GM13976 (cell line): ENCODE data around the gene TET1.
"Not testable (repeated sequence)": the region's sequence is repeated elsewhere in the genome, so short reads cannot be mapped to it uniquely, and the experiment has no call there.

Experiments
- DNase-seq: peaks from one replicate; pipeline ENCODE4 v3.0.0; 2012; ENCODE audit warnings: low spot score
- in situ Hi-C: fragments of 300-500 bp; cut with MboI; formaldehyde crosslinking; loops from one replicate; pipeline ENCODE4 v1.12.0; 2022; ENCODE audit warnings: low sequenced_read_pairs, mixed read lengths, inconsistent platforms; ENCODE audit not compliant: unreplicated experiment
- TF ChIP-seq, protein P1 (sequence below): IDR thresholded peaks from 2 replicates; pipeline ENCODE4 v1.5.1; 2012; ENCODE audit warnings: borderline replicate concordance, mild to moderate bottlenecking; ENCODE audit not compliant: insufficient read depth; ENCODE audit errors: extremely low read depth, missing control alignments, control extremely low read depth

The TET1 gene

DNA sequence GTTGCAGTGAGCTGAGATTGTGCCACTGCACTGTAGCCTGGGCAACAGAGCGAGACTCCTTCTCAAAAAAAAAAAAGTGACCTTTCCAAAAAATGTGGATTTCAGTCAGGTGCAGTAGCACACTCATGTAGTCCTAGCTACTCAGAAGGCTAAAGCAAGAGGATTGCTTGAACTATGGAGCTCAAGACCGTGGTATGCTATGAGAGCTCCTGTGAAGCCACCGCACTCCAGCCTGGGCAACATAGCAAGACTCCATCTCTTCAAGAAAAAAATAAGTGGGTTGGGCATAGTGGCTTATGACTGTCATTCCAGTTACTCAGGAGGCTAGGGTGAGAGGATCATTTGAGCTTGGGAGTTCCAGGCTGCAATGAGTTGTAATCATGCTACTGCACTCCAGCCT is 51.1 kb downstream of the TET1 start:
- in situ Hi-C loops = no loop called here
- no peak for DNase-seq
- TF ChIP-seq, protein P1, sequence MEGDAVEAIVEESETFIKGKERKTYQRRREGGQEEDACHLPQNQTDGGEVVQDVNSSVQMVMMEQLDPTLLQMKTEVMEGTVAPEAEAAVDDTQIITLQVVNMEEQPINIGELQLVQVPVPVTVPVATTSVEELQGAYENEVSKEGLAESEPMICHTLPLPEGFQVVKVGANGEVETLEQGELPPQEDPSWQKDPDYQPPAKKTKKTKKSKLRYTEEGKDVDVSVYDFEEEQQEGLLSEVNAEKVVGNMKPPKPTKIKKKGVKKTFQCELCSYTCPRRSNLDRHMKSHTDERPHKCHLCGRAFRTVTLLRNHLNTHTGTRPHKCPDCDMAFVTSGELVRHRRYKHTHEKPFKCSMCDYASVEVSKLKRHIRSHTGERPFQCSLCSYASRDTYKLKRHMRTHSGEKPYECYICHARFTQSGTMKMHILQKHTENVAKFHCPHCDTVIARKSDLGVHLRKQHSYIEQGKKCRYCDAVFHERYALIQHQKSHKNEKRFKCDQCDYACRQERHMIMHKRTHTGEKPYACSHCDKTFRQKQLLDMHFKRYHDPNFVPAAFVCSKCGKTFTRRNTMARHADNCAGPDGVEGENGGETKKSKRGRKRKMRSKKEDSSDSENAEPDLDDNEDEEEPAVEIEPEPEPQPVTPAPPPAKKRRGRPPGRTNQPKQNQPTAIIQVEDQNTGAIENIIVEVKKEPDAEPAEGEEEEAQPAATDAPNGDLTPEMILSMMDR = no peak

DNA sequence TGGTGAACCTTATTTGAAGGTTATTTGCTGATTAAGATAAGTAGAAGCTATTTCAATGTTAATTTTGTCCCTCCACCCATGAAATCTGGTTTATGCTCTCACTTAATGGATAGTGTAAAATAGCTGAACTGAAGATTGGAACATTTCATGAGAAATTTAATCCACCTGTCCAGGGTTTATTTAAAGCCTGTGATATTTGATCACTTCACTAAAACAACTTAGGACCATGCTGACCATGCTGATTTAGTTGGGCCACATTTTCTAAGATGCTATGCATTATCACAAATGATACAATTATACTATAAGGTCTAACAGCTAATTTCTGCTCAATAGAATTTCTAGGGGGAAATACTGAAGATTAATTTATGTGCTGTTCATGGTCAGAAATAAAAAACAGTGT is 53.8 kb downstream of the TET1 start:
- in situ Hi-C loops, DNase-seq: not testable (repeated sequence)

DNA sequence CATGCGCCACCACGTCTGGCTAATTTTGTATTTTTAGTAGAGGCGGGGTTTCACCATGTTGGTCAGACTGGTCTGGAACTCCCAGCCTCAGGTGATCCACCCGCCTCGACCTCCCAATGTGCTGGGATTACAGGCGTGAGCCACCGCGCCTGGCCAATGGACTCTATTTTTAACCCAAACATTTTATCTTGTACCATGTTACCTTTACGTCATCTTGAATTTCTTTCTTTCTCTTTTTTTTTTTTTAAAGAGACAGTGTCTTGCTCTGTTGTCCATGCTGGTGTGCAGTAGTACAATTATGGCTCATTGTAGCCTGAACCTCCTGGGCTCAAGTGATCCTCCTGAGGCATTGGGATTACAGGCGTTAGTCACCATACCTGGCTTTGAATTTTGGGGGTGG is 57.6 kb downstream of the TET1 start:
- DNase-seq, in situ Hi-C loops: not testable (repeated sequence)

DNA sequence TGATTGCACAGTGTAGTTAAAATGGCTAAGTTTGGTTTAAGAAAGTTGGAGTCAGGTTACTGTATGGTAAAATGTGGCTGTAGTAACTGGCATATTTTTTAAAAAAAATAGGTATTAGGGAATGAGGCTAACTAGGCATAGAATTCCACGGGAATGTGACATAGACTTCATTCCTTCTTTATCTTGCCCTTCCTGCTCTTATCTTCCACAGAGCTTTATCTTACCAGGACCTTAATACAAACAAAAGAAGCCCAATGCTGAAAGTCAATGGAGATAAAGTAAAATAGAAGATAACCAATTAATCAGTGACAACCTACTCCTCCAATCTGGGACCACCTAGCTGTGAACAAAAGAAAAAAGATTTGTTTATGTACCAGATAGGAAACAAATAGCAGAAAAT is 58.1 kb downstream of the TET1 start:
- TF ChIP-seq, protein P1 = no peak
- no peak for DNase-seq
- in situ Hi-C loops = no loop called here

DNA sequence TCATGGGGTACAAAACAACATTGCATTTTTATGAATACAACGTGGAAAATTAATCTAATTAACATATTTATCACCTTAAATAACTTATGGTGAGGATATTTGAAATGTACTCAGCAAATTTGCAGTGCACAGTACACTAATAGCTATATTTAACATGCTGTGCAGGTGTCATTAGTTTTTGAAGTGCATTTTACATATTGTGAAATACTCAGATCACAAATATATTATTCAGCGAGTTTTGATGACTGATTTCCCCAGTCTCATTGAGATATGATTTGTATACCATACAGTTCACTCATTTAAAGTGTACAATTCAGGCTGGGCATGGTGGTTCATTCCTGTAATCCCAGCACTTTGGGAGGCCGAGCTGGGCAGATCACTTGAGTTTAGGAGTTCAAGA is 59.5 kb downstream of the TET1 start:
- TF ChIP-seq, protein P1 = no peak
- in situ Hi-C loops = no loop called here
- DNase-seq = no peak

DNA sequence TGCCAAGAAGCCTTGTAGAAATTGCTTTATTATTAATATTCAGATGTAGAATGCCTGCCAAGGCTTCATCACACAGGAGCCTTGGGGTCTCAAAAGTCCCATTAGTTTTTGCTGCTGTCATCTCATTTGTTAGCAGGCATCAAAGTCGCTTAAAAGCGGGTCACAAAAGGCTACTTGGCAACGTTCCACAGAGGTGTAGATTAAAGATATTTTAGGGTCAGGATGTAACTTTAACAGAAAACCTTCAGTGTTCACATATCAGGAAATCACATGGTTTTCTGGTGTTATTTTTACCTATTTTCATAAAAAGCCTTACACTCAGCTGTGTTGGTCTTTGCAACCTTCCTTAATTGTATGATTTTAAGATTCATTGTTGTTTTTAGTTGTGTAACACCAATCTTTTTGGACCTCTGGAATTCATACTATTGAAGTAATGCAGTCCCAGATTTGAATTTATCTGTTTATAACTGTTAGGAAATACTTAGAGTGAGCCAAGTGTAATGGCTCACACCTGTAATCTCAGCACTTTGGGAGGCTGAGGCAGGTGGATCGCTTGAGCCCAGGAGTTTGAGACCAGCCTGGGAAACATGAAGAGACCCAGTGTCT is 65.3 kb downstream of the TET1 start:
- TF ChIP-seq, protein P1 = no peak
- in situ Hi-C loops = no loop called here
- peak; percentile 33 for DNase-seq

DNA sequence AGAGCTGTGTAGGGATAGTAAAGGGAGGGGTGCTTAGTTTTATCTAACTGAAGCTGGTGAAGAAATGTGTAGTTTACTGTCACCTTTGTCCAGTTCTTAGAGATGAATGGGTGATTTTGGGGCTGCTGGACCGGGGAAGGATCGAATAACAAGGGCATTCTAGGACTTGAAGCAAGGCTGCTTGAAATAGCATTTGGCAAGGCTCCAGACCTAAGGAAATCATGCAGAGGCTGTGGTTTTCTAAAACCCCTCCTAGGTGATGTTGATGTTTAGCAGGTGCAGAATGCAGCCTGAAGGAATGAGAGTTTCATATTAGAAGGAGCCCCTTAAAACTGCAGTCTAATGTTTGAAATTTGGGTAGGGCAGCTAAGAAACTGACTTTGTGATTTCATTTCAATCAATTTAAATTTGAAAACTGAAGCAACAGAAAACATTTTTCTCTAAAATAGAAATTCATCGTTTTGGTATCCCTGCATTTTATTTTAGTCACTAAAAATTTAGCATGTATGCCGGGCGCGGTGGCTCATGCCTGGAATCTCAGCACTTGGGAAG is 68.5 kb downstream of the TET1 start:
- in situ Hi-C loops = no loop called here
- no peak for DNase-seq
- TF ChIP-seq, protein P1 = no peak

DNA sequence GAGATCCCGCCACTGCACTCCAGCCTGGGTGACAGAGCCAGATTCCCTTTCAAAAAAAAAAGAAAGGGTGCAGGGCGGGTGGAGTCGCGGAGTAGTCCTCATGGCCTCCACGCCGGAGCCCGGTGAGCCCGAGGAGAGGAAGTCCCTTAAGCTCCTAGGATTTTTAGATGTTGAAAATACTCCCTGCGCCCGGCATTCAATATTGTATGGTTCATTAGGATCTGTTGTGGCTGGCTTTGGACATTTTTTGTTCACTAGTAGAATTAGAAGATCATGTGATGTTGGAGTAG is 72.1 kb downstream of the TET1 start:
- DNase-seq, in situ Hi-C loops: not testable (repeated sequence)
